Esophagus muscularis mucosa (tissue), 4 donors: ENCODE data around the gene TRMT1.

Experiments used
- CTCF ChIP-seq, 3 experiments: fragments of 200-600 bp in 2 of 3; fragments of 450-650 bp in 1 of 3; sonication (generic) in 2 of 3; IDR thresholded peaks; one replicate each; pipeline ENCODE4 v1.5.1; 2017 to 2019; ENCODE audit warnings: antibody characterized with exemption in 3 of 3, mild to moderate bottlenecking in 2 of 3, moderate library complexity in 1 of 3
- EP300 ChIP-seq: sonication (generic); formaldehyde crosslinking; IDR thresholded peaks from one replicate; pipeline ENCODE4 v1.6.1; 2017; ENCODE audit warnings: antibody characterized with exemption
- POLR2A ChIP-seq: fragments of 450-650 bp; IDR thresholded peaks from one replicate; pipeline ENCODE4 v1.6.1; 2017; ENCODE audit warnings: antibody characterized with exemption, moderate library complexity, mild to moderate bottlenecking, low read depth
- POLR2AphosphoS5 ChIP-seq, 2 donors: sonication (generic); formaldehyde crosslinking; IDR thresholded peaks; one replicate each; pipeline ENCODE4 v1.6.1; 2017; ENCODE audit warnings: antibody characterized with exemption in 2 of 2

GRCh38 chr19:13135068-13136062 is 18.8 kb upstream of the TRMT1 start:
- no peak for TF ChIP-seq POLR2A
- no peak for TF ChIP-seq CTCF (IDR thresholded peaks at IDR 0.05)
- TF ChIP-seq EP300: no peak
- TF ChIP-seq POLR2AphosphoS5 (IDR thresholded peaks at IDR 0.05): no peak
